ENCODE results near the gene TNFSF18.

GRCh38 chr1:173057984-173058383 is 7.2 kb upstream of the TNFSF18 start:
- TF ChIP-seq CTCF (IDR thresholded peaks at IDR 0.05), result no peak
- no peak for TF ChIP-seq POLR2A (IDR thresholded peaks at IDR 0.05)

All from esophagus squamous epithelium (tissue), 4 donors.